Nephron progenitor cell (in vitro differentiated cells): ENCODE results near the gene H2AZ2.
"Not testable (repeated sequence)": the region's sequence is repeated elsewhere in the genome, so short reads cannot be mapped to it uniquely, and the experiment has no call there.

Source experiments
- DNase-seq: peaks from one replicate; pipeline ENCODE4 v3.0.0; 2021
- H3K27ac Mint-ChIP-seq: 2 replicates; pipeline ENCODE4 v1.8.0; 2021; ENCODE audit warnings: mild to moderate bottlenecking, moderate library complexity, mixed read lengths
- H3K27me3 Mint-ChIP-seq: 2 replicates; pipeline ENCODE4 v1.8.0; 2021; ENCODE audit warnings: mild to moderate bottlenecking, low read depth, mixed read lengths; ENCODE audit not compliant: poor library complexity
- H3K36me3 Mint-ChIP-seq: 2 replicates; pipeline ENCODE4 v1.8.0; 2021; ENCODE audit warnings: low read depth, mixed read lengths
- H3K4me1 Mint-ChIP-seq: 2 replicates; pipeline ENCODE4 v1.8.0; 2021; ENCODE audit warnings: mixed read lengths
- H3K4me3 Mint-ChIP-seq: 2 replicates; pipeline ENCODE4 v1.8.0; 2021; ENCODE audit warnings: mild to moderate bottlenecking, moderate library complexity, mixed read lengths
- H3K9me3 Mint-ChIP-seq: 2 replicates; pipeline ENCODE4 v1.8.0; 2021; ENCODE audit warnings: mild to moderate bottlenecking, moderate library complexity, mixed read lengths
- CTCF ChIP-seq: fragments of 200-600 bp; sonication (generic); IDR thresholded peaks from 2 replicates; pipeline ENCODE4 v1.5.0; 2021; ENCODE audit warnings: antibody characterized with exemption

Gene H2AZ2

GRCh38 chr7:44787762-44788161 lies 60.1 kb downstream of the H2AZ2 start:
- Mint-ChIP-seq H3K4me1 (no peaks in the 10 kb centered on the region), H3K36me3 (no peaks in the 10 kb centered on the region), H3K27me3 (peaks cover 16% of the 10 kb centered on the region), H3K4me3 (no peak overlapping the region), H3K27ac (no peak overlapping the region), H3K9me3 (peaks cover 19% of the 10 kb centered on the region)
- DNase-seq, result no peak
- TF ChIP-seq CTCF, result no peak

GRCh38 chr7:44787041-44787440 lies 60.8 kb downstream of the H2AZ2 start:
- H3K9me3 Mint-ChIP-seq, result peaks cover 26% of the 10 kb centered on the region
- H3K4me1 Mint-ChIP-seq, result no peaks in the 10 kb centered on the region
- no peak for DNase-seq
- H3K4me3 Mint-ChIP-seq, result no peak overlapping the region
- no peaks in the 10 kb centered on the region for H3K36me3 Mint-ChIP-seq
- H3K27ac Mint-ChIP-seq, result no peak overlapping the region
- H3K27me3 Mint-ChIP-seq, result peaks cover 21% of the 10 kb centered on the region
- TF ChIP-seq CTCF, result no peak

- H3K4me1 Mint-ChIP-seq, H3K27ac Mint-ChIP-seq, H3K36me3 Mint-ChIP-seq, H3K4me3 Mint-ChIP-seq, DNase-seq: not testable (repeated sequence)
- H3K27me3 Mint-ChIP-seq, result peaks cover 28% of the 10 kb centered on the region
- peaks cover 26% of the 10 kb centered on the region for H3K9me3 Mint-ChIP-seq
These were observed 62.7 kb downstream of the H2AZ2 start for GRCh38 chr7:44785218-44785617.

GRCh38 chr7:44784364-44784763 lies 63.5 kb downstream of the H2AZ2 start:
- Mint-ChIP-seq H3K4me3 (no peak overlapping the region), H3K4me1 (no peaks in the 10 kb centered on the region), H3K36me3 (no peaks in the 10 kb centered on the region), H3K9me3 (peaks cover 26% of the 10 kb centered on the region), H3K27me3 (peaks cover 28% of the 10 kb centered on the region), H3K27ac (no peak overlapping the region)
- no peak for DNase-seq
- no peak for TF ChIP-seq CTCF

GRCh38 chr7:44783407-44783806 lies 64.5 kb downstream of the H2AZ2 start:
- peaks cover 26% of the 10 kb centered on the region for H3K9me3 Mint-ChIP-seq
- H3K4me3 Mint-ChIP-seq, result no peak overlapping the region
- no peaks in the 10 kb centered on the region for H3K4me1 Mint-ChIP-seq
- no peak for TF ChIP-seq CTCF
- H3K27me3 Mint-ChIP-seq, result peaks cover 28% of the 10 kb centered on the region
- DNase-seq, result no peak
- H3K36me3 Mint-ChIP-seq, result no peaks in the 10 kb centered on the region
- H3K27ac Mint-ChIP-seq, result no peak overlapping the region

- H3K27ac Mint-ChIP-seq, result peak overlapping the region; percentile 36
- DNase-seq, result no peak
- no peaks in the 10 kb centered on the region for H3K4me1 Mint-ChIP-seq
These were observed 65.4 kb downstream of the H2AZ2 start for GRCh38 chr7:44782460-44782859.

More at GRCh38 chr7:44782460-44782859, 65.4 kb downstream of the H2AZ2 start:
- peaks cover 26% of the 10 kb centered on the region for H3K9me3 Mint-ChIP-seq
- no peak overlapping the region for H3K4me3 Mint-ChIP-seq
- peaks cover 27% of the 10 kb centered on the region for H3K27me3 Mint-ChIP-seq
- H3K36me3 Mint-ChIP-seq, result no peaks in the 10 kb centered on the region
- no peak for TF ChIP-seq CTCF
